ENCODE data around the gene ABCB11. TPM values are rescaled to one million over a fixed set of nuclear protein-coding genes. Genes with fewer than 3 reads are reported as not detected.
"Not testable (repeated sequence)": the region's sequence is repeated elsewhere in the genome, so short reads cannot be mapped to it uniquely, and the experiment has no call there.

ABCB11 gene
- polyA plus RNA-seq (2014; cell fraction: cytosol; rRNA removed) = not detected in 2 replicates
- polyA plus RNA-seq (2014; cell fraction: nucleus; rRNA removed) = 0.13 TPM in 1 of 2 replicates, not detected in the other

GRCh38 chr2:169031202-169031601, at the start of gene ABCB11:
Gene ABCB11 (minus strand): TSS chr2:169031324. CDS start chr2:169018125, 13,199 bp downstream.
- no peak for DNase-seq (ENCODE audit: low spot score)

- no peak for DNase-seq (ENCODE audit: low spot score)
Observed at GRCh38 chr2:169080250-169081069, 49.3 kb upstream of the ABCB11 start.

- no peak for DNase-seq (ENCODE audit: low spot score)
Observed at GRCh38 chr2:169077674-169078240, 46.6 kb upstream of the ABCB11 start.

- peak; percentile 8 for DNase-seq (ENCODE audit: low spot score)
Observed at GRCh38 chr2:169073963-169074751, 43.0 kb upstream of the ABCB11 start.

GRCh38 chr2:169073211-169073962, 42.3 kb upstream of the ABCB11 start:
- DNase-seq (ENCODE audit: low spot score) = no peak

GRCh38 chr2:169072163-169072925, 41.2 kb upstream of the ABCB11 start:
- DNase-seq (ENCODE audit: low spot score) = no peak

GRCh38 chr2:169071455-169071854, 40.3 kb upstream of the ABCB11 start:
- no peak for DNase-seq (ENCODE audit: low spot score)

GRCh38 chr2:169069833-169070232, 38.7 kb upstream of the ABCB11 start:
- DNase-seq (ENCODE audit: low spot score) = no peak

- no peak for DNase-seq (ENCODE audit: low spot score)
Observed at GRCh38 chr2:169069341-169069740, 38.2 kb upstream of the ABCB11 start, which contains the start of gene DHRS9. Gene DHRS9 (plus strand): TSS chr2:169069563. CDS start chr2:169081582, 12,019 bp downstream.

GRCh38 chr2:169066897-169067296, 35.8 kb upstream of the ABCB11 start:
- no peak for DNase-seq (ENCODE audit: low spot score)

- DNase-seq (ENCODE audit: low spot score) = no peak
Observed at GRCh38 chr2:169065864-169066517, 34.9 kb upstream of the ABCB11 start.

GRCh38 chr2:169065422-169065821, 34.3 kb upstream of the ABCB11 start:
- DNase-seq (ENCODE audit: low spot score) = no peak

- DNase-seq (ENCODE audit: low spot score) = not testable (repeated sequence)
Observed at GRCh38 chr2:169064199-169064598, 33.1 kb upstream of the ABCB11 start.

GRCh38 chr2:169054575-169054974, 23.5 kb upstream of the ABCB11 start:
- DNase-seq (ENCODE audit: low spot score) = not testable (repeated sequence)

- DNase-seq (ENCODE audit: low spot score) = peak; percentile 27
Observed at GRCh38 chr2:169050476-169051240, 19.5 kb upstream of the ABCB11 start.

- DNase-seq (ENCODE audit: low spot score) = no peak
Observed at GRCh38 chr2:169049142-169049541, 18.0 kb upstream of the ABCB11 start.

- DNase-seq (ENCODE audit: low spot score) = no peak
Observed at GRCh38 chr2:169047256-169048250, 16.4 kb upstream of the ABCB11 start.

All from SK-N-DZ (cell line).